T-cell (primary cell): ENCODE results near the gene TENM4. TPM values are rescaled to one million over a fixed set of nuclear protein-coding genes. Genes with fewer than 3 reads are reported as not detected.

Source experiments
- ATAC-seq, 4 experiments: fragments of 200-7000 bp in 3 of 4; fragments of 150-1000 bp in 1 of 4; cut with Tn5 transposase; replicated peaks in 1 of 4; 1 replicate in 3 of 4; 2 replicates in 1 of 4; pipeline ENCODE4 v1.10.0; 2021; ENCODE audit warnings: moderate library complexity in 3 of 4, mild to moderate bottlenecking in 2 of 4, moderate number of reproducible peaks in 1 of 4
- CTCF ChIA-PET, 2 donors: fragments of 300-600 bp; sonication (Branson Sonifier 250); formaldehyde crosslinking; loops; one replicate each; lab custom pipeline; 2022; ENCODE audit warnings: antibody characterized with exemption in 2 of 2; lab: Charles Lee
- POLR2A ChIA-PET, 2 donors: fragments of 300-600 bp; sonication (Branson Sonifier 250); formaldehyde crosslinking; loops; one replicate each; lab custom pipeline; 2022; ENCODE audit warnings: antibody characterized with exemption in 2 of 2; lab: Charles Lee
- DNase-seq, 35 experiments: peaks; one replicate each; pipeline versions ENCODE4 v3.0.0 to v3.0.0-alpha.2; 2013 to 2023
- H3K27ac ChIP-seq: one replicate; pipeline ENCODE4 v1.5.1; 2013; ENCODE audit warnings: low read length
- H3K27me3 ChIP-seq, 2 experiments: replicated peaks in 1 of 2; 1 replicate in 1 of 2; 2 replicates in 1 of 2; pipeline versions ENCODE4 v1.6.1 to v1.7.0; 2013; ENCODE audit warnings: low read length in 1 of 2, mixed read lengths in 1 of 2; ENCODE audit not compliant: control insufficient read depth in 2 of 2, insufficient read depth in 2 of 2; ENCODE audit errors: extremely low read depth in 1 of 2
- H3K36me3 ChIP-seq, 2 donors: 1 replicate in 1 of 2; 2 replicates in 1 of 2; pipeline versions ENCODE4 v1.6.1 to v1.7.0; 2013; ENCODE audit warnings: low read length in 1 of 2; ENCODE audit not compliant: control insufficient read depth in 2 of 2, insufficient read depth in 1 of 2; ENCODE audit errors: extremely low read depth in 1 of 2
- H3K4me1 ChIP-seq, 2 experiments: 1 replicate in 1 of 2; 2 replicates in 1 of 2; pipeline versions ENCODE4 v1.6.1 to v1.7.0; 2013; ENCODE audit warnings: low read length in 2 of 2, mixed read lengths in 1 of 2; ENCODE audit not compliant: insufficient read depth in 2 of 2, control insufficient read depth in 1 of 2; ENCODE audit errors: extremely low read depth in 1 of 2
- H3K4me3 ChIP-seq, 2 donors: 1 replicate in 1 of 2; 2 replicates in 1 of 2; pipeline versions ENCODE4 v1.5.1 to v1.7.0; 2013; ENCODE audit warnings: mild to moderate bottlenecking in 2 of 2, low read length in 1 of 2, moderate library complexity in 1 of 2; ENCODE audit not compliant: control insufficient read depth in 1 of 2; ENCODE audit errors: extremely low read depth in 1 of 2
- H3K9me3 ChIP-seq: 2 replicates; pipeline ENCODE4 v1.7.0; 2013
- H3K27ac Mint-ChIP-seq, 2 donors: one replicate each; pipeline ENCODE4 v1.8.0; 2020 to 2021; ENCODE audit warnings: mild to moderate bottlenecking in 2 of 2, mixed read lengths in 2 of 2
- H3K27me3 Mint-ChIP-seq, 2 donors: one replicate each; pipeline ENCODE4 v1.8.0; 2021 to 2022; ENCODE audit warnings: mixed read lengths in 2 of 2
- H3K36me3 Mint-ChIP-seq: one replicate; pipeline ENCODE4 v1.8.0; 2021; ENCODE audit warnings: mixed read lengths
- H3K4me1 Mint-ChIP-seq, 3 donors: one replicate each; pipeline ENCODE4 v1.8.0; 2020 to 2022; ENCODE audit warnings: mixed read lengths in 3 of 3, mild to moderate bottlenecking in 1 of 3
- H3K4me3 Mint-ChIP-seq, 3 donors: one replicate each; pipeline ENCODE4 v1.8.0; 2020 to 2022; ENCODE audit warnings: mild to moderate bottlenecking in 3 of 3, mixed read lengths in 3 of 3, moderate library complexity in 3 of 3
- H3K9me3 Mint-ChIP-seq, 3 donors: one replicate each; pipeline ENCODE4 v1.8.0; 2020 to 2022; ENCODE audit warnings: mixed read lengths in 3 of 3
- WGBS: methylation state at CpG from one replicate; pipeline ENCODE4 v1.1.5; 2013; ENCODE audit warnings: missing lambda C conversion rate; ENCODE audit not compliant: insufficient coverage; 5-methylcytosine and 5-hydroxymethylcytosine counted together
- total RNA-seq, 35 experiments: library from RNA in 6 of 35; stranded (reverse) in 6 of 35; fragments of 120-200 nt in 1 of 35; gene quantifications; one replicate each; pipeline versions ENCODE4 v1.2.1 to v1.2.4 and lab custom pipeline; 2013 to 2026

Gene TENM4
- total RNA-seq, 5 donors from 2014 or later (not counting 1 experiment from before 2014, with no cell fraction given), result 0.03 to 0.35 (median 0.03) TPM; not detected in 2

DNA sequence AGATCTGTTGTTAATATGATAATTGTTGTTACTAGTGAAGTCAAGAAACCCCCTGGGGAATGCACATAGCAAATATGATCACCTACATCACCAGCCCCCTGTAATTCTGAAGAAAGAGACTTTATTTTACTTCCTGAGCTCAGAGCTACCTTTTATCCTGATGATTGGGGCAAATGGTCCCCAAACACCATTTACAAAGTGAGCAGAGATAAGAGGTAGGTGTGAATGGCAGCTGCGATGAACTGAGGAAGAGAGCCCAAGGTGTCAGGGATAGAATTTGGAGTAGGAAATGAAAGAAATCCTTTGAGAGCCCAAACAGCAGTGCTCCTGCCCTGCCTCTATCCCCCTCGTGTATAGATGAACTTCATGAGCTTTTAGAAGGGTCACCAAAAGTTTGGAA lies 69.1 kb downstream of the TENM4 start:
- POLR2A ChIA-PET, result interaction anchor here in 1 of 2 donors (0.6 kb wide), 1 partner anchor 13 kb away, joined by 3 read pairs; no protein-coding TSS in a partner anchor
- WGBS, result 33% methylated on average over 1 of the region's 2 CpGs
- ATAC-seq (no peak), DNase-seq (no peak)
- no peak overlapping the region for H3K4me3 Mint-ChIP-seq
- H3K27ac ChIP-seq, result no peak overlapping the region
- H3K27me3 Mint-ChIP-seq, result peaks cover 5 to 8% of the 10 kb centered on the region in 2 donors
- CTCF ChIA-PET, result no interaction called here
- no peaks in the 10 kb centered on the region for H3K36me3 ChIP-seq
- no peaks in the 10 kb centered on the region for H3K4me1 ChIP-seq
- no peaks in the 10 kb centered on the region for H3K9me3 ChIP-seq
- peaks cover 0 to 10% (median 0%) of the 10 kb centered on the region in 3 donors for H3K9me3 Mint-ChIP-seq
- no peak overlapping the region for H3K27ac Mint-ChIP-seq
- H3K27me3 ChIP-seq, result no peaks in the 10 kb centered on the region
- H3K4me1 Mint-ChIP-seq, result no peaks in the 10 kb centered on the region
- H3K4me3 ChIP-seq, result no peak overlapping the region
- H3K36me3 Mint-ChIP-seq, result no peaks in the 10 kb centered on the region

DNA sequence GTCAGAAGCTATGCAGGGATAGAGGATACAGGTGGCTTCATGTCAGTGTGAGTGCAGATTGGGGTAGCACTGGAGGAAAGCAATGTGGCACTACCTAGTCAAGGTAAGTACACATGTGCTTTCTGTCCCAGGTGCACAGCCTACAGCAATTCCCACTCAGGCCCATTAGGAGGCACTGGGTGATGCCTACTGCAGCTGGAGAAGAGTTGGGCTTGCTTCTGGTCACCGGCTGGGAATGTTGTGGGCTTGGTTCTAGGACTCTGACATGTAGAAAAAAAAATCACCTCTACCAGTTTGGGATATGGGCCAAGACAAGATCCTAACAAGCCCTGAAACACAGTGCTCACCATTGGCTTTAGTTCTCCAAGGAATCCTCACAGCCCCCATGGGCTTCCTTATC lies 69.7 kb downstream of the TENM4 start:
- CTCF ChIA-PET, result no interaction called here
- Mint-ChIP-seq H3K9me3 (peaks cover 0 to 10% (median 0%) of the 10 kb centered on the region in 3 donors), H3K4me1 (no peaks in the 10 kb centered on the region), H3K4me3 (no peak overlapping the region), H3K36me3 (no peaks in the 10 kb centered on the region), H3K27me3 (peaks cover 5% of the 10 kb centered on the region in 2 donors), H3K27ac (no peak overlapping the region)
- Histone ChIP-seq H3K27ac (no peak overlapping the region), H3K9me3 (no peaks in the 10 kb centered on the region), H3K4me3 (no peak overlapping the region), H3K4me1 (no peaks in the 10 kb centered on the region), H3K36me3 (no peaks in the 10 kb centered on the region), H3K27me3 (no peaks in the 10 kb centered on the region)
- ATAC-seq (no peak), DNase-seq (no peak)
- POLR2A ChIA-PET, result no interaction called here
- WGBS, result no CpG with 5 or more reads among the region's 1 CpG

DNA sequence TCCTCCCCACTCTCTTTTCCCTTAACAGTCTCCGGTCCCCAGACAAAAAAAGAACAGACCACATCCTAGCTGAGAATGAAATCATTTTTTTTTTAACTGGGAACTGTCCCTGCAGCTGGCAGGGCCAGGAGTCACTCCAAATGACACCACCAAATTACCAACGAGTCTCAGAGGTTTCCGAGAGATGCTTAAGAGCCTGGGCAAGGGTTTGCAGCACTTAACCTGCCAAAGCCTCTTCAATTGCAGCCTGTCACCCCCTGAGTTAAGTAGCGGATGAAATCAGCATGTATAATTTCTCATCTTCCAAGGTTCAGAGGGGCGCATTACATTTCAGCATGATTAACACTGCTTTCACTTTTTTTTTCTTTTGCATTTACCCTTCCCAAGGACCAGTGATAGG lies 71.8 kb downstream of the TENM4 start:
- no peaks in the 10 kb centered on the region for H3K9me3 ChIP-seq
- Mint-ChIP-seq H3K4me3 (no peak overlapping the region), H3K36me3 (no peaks in the 10 kb centered on the region), H3K27ac (no peak overlapping the region), H3K4me1 (no peaks in the 10 kb centered on the region), H3K9me3 (peaks cover 0 to 7% (median 0%) of the 10 kb centered on the region in 3 donors), H3K27me3 (peaks cover 5% of the 10 kb centered on the region in 2 donors)
- ATAC-seq (no peak), DNase-seq (no peak)
- H3K36me3 ChIP-seq, result no peaks in the 10 kb centered on the region
- no peaks in the 10 kb centered on the region for H3K4me1 ChIP-seq
- 67% methylated on average over 4 of the region's 5 CpGs for WGBS
- CTCF ChIA-PET, result no interaction called here
- H3K27me3 ChIP-seq, result no peaks in the 10 kb centered on the region
- H3K4me3 ChIP-seq, result no peak overlapping the region
- POLR2A ChIA-PET, result no interaction called here
- H3K27ac ChIP-seq, result no peak overlapping the region

DNA sequence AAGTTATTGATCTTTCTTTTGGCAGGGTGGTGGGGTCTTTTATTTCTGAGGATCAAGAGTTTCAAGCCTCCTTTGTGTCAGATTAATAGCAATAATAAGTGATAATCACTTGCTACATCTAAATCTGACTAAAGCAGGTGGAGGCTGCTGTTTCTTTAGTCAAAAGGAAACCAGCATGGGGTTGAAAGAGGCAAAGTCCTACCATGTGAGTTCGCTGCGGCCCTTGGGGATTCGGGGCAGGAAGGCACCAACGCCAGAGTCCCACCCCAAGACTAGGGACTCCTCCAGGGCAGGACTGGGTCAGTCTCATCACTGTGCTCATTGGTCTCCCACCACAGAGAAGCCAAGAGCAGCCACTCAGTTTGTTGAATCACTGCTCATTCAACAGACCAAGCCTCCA lies 73.0 kb downstream of the TENM4 start:
- H3K4me3 Mint-ChIP-seq, result no peak overlapping the region
- H3K27ac Mint-ChIP-seq, result no peak overlapping the region
- POLR2A ChIA-PET, result no interaction called here
- ATAC-seq, result no peak
- Histone ChIP-seq H3K27me3 (no peaks in the 10 kb centered on the region), H3K9me3 (no peaks in the 10 kb centered on the region), H3K27ac (no peak overlapping the region), H3K36me3 (no peaks in the 10 kb centered on the region), H3K4me1 (no peaks in the 10 kb centered on the region), H3K4me3 (no peak overlapping the region)
- peaks cover 0 to 7% (median 0%) of the 10 kb centered on the region in 3 donors for H3K9me3 Mint-ChIP-seq
- CTCF ChIA-PET, result no interaction called here
- DNase-seq, result no peak
- H3K4me1 Mint-ChIP-seq, result no peaks in the 10 kb centered on the region
- H3K27me3 Mint-ChIP-seq, result peaks cover 5% of the 10 kb centered on the region in 2 donors
- WGBS, result 80% methylated on average over 4 of the region's 4 CpGs
- H3K36me3 Mint-ChIP-seq, result no peaks in the 10 kb centered on the region

DNA sequence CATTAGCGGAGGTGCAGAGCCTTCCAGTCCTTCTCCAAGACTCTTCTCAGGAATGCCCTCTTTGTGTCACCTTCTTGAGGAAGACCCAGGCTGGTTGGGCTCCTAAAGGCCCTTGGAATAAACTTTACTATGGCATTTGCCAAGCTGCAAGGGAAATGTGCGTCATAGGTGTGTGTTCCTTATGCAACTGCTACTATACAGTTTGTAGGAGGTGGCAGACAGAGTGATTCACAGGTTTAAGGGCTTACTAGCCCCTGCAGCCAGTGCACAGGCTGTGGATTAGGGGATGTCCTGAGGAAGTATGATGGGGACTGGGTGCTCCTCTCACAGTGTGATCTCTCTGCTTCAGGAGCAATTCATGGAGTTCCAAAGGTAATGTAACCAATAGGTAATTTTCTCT lies 74.6 kb downstream of the TENM4 start:
- Histone ChIP-seq H3K27me3 (no peaks in the 10 kb centered on the region), H3K4me1 (no peaks in the 10 kb centered on the region), H3K9me3 (no peaks in the 10 kb centered on the region), H3K4me3 (no peak overlapping the region), H3K36me3 (no peaks in the 10 kb centered on the region), H3K27ac (no peak overlapping the region)
- no peak for ATAC-seq
- H3K9me3 Mint-ChIP-seq, result peaks cover 0 to 7% (median 0%) of the 10 kb centered on the region in 3 donors
- no peak overlapping the region for H3K4me3 Mint-ChIP-seq
- H3K4me1 Mint-ChIP-seq, result no peaks in the 10 kb centered on the region
- WGBS, result 100% methylated on average over 1 of the region's 2 CpGs
- H3K27ac Mint-ChIP-seq, result no peak overlapping the region
- H3K36me3 Mint-ChIP-seq, result no peaks in the 10 kb centered on the region
- ChIA-PET CTCF (no interaction called here), POLR2A (interaction anchor here in 1 of 2 donors (0.8 to 0.9 kb wide), 2 partner anchors 11 to 13 kb away, joined by 4 read pairs; no protein-coding TSS in a partner anchor)
- peaks cover 5% of the 10 kb centered on the region in 2 donors for H3K27me3 Mint-ChIP-seq
- no peak for DNase-seq

DNA sequence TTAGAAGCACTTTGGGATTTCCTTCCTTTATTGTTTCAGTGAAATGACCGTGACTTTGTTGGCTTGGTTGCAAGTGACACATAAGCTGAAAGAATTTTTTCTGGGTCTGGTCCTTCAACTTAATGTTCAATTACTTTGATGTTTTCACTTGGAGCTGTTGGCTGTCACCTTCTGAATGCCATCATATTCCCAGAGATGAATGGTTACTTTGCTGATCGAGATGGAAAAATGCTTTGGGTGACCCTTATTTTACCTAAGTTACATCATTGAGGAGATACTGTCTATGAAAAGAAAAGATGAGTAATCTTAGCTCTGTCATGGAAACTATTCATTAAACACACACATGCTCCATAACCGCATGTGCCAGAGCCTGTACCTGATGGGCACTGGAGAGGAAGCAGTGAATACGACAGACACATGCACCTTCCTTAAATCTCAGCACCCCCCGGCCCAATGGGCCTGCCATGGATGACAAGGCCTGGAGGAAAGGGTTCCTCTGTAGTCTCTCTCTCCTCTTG lies 76.9 kb downstream of the TENM4 start:
- ChIA-PET POLR2A (no interaction called here), CTCF (no interaction called here)
- Histone ChIP-seq H3K4me1 (no peaks in the 10 kb centered on the region), H3K27ac (no peak overlapping the region), H3K9me3 (no peaks in the 10 kb centered on the region), H3K36me3 (no peaks in the 10 kb centered on the region), H3K27me3 (no peaks in the 10 kb centered on the region), H3K4me3 (no peak overlapping the region)
- Mint-ChIP-seq H3K4me3 (no peak overlapping the region), H3K4me1 (no peaks in the 10 kb centered on the region), H3K36me3 (no peaks in the 10 kb centered on the region), H3K9me3 (peaks cover 0 to 3% (median 0%) of the 10 kb centered on the region in 3 donors), H3K27ac (no peak overlapping the region), H3K27me3 (peaks cover 0 to 5% of the 10 kb centered on the region in 2 donors)
- 100% methylated on average over 1 of the region's 5 CpGs for WGBS
- DNase-seq (no peak), ATAC-seq (no peak)
